Transverse colon (tissue), 4 donors: ENCODE results near the gene PPP1R1B. TPM values are rescaled to one million over a fixed set of nuclear protein-coding genes. Genes with fewer than 3 reads are reported as not detected.
"Not testable (repeated sequence)": the region's sequence is repeated elsewhere in the genome, so short reads cannot be mapped to it uniquely, and the experiment has no call there.

Experiments used
- DNase-seq: peaks from one replicate; pipeline ENCODE4 v3.0.0-alpha.2; 2019
- H3K27ac ChIP-seq, 4 donors: fragments of 200-600 bp; sonication (generic); 2 replicates each; pipeline ENCODE4 v1.5.1; 2016 to 2018; ENCODE audit warnings: inconsistent platforms in 4 of 4
- H3K27me3 ChIP-seq: fragments of 200-600 bp; sonication (generic); 2 replicates; pipeline ENCODE4 v1.5.1; 2017; ENCODE audit warnings: inconsistent platforms
- H3K36me3 ChIP-seq, 4 donors: fragments of 200-600 bp; sonication (generic); 2 replicates each; pipeline ENCODE4 v1.5.1; 2017 to 2019; ENCODE audit warnings: inconsistent platforms in 4 of 4
- H3K4me1 ChIP-seq, 4 donors: fragments of 200-600 bp; sonication (generic); 2 replicates each; pipeline ENCODE4 v1.5.1; 2017 to 2020; ENCODE audit warnings: inconsistent platforms in 4 of 4
- H3K4me3 ChIP-seq, 4 donors: fragments of 200-600 bp; sonication (generic); 1 replicate in 1 of 4; 2 replicates in 3 of 4; pipeline versions ENCODE4 v1.5.1 to v1.6.1; 2017 to 2019; ENCODE audit warnings: inconsistent platforms in 4 of 4
- H3K9me3 ChIP-seq, 2 donors: fragments of 200-600 bp; sonication (generic); 2 replicates each; pipeline ENCODE4 v1.5.1; 2017 to 2019; ENCODE audit warnings: inconsistent platforms in 2 of 2
- CTCF ChIP-seq, 5 experiments: fragments of 200-600 bp in 3 of 5; fragments of 450-650 bp in 2 of 5; sonication (generic) in 3 of 5; IDR thresholded peaks; 1 replicate in 2 of 5; 2 replicates in 3 of 5; pipeline ENCODE4 v1.5.1; 2016 to 2017; ENCODE audit warnings: antibody characterized with exemption in 5 of 5, inconsistent platforms in 3 of 5, mild to moderate bottlenecking in 2 of 5, moderate library complexity in 1 of 5
- EP300 ChIP-seq: sonication (generic); formaldehyde crosslinking; IDR thresholded peaks from one replicate; pipeline ENCODE4 v1.6.1; 2017; ENCODE audit warnings: antibody characterized with exemption, low read depth
- POLR2A ChIP-seq: fragments of 450-650 bp; IDR thresholded peaks from one replicate; pipeline ENCODE4 v1.6.1; 2016; ENCODE audit warnings: antibody characterized with exemption, mild to moderate bottlenecking, moderate library complexity
- POLR2AphosphoS5 ChIP-seq, 3 donors: sonication (generic); formaldehyde crosslinking; IDR thresholded peaks; one replicate each; pipeline ENCODE4 v1.6.1; 2016; ENCODE audit warnings: antibody characterized with exemption in 3 of 3
- WGBS, 2 donors: methylation state at CpG; one replicate each; pipeline ENCODE4 v1.1.5; 2018; ENCODE audit warnings: low coverage in 1 of 2; 5-methylcytosine and 5-hydroxymethylcytosine counted together
- in situ Hi-C, 4 donors: fragments of 200-750 bp; cut with MboI; loops; one replicate each; pipeline versions ENCODE4 v1.15.0 to v1.15.1; 2017; ENCODE audit warnings: low sequenced_read_pairs in 3 of 4, low pct_ligation_motif_present in 1 of 4, low pct_unique_long_range_greater_than_20kb in 1 of 4
- intact Hi-C: fragments of 100-400 bp; cut with DNase I; formaldehyde crosslinking; loops from one replicate; pipeline ENCODE4 v1.15.1; 2023; ENCODE audit warnings: low total_unique reads
- total RNA-seq, 4 donors: library from RNA; depleted of rRNA; stranded (reverse); fragments of >200 nt; gene quantifications; one replicate each; pipeline ENCODE4 v1.1.0, GENCODE V29; 2016

PPP1R1B gene
- total RNA-seq, 4 donors from 2014 or later: 125 to 509 (median 223) TPM

- in situ Hi-C loops: no loop called here
- Histone ChIP-seq H3K9me3 (no peaks in the 10 kb centered on the region), H3K4me1 (no peaks in the 10 kb centered on the region), H3K27me3 (no peaks in the 10 kb centered on the region), H3K27ac (no peak overlapping the region), H3K4me3 (no peak overlapping the region), H3K36me3 (no peaks in the 10 kb centered on the region)
- WGBS, 2 donors: 88 to 93% methylated on average over 16 to 17 of the region's 20 CpGs
- intact Hi-C loops: loop anchor here (10.0 kb wide), 1 partner anchor 74 kb away; no protein-coding TSS in a partner anchor
- no peak for TF ChIP-seq CTCF (IDR thresholded peaks at IDR 0.05)
- no peak for TF ChIP-seq POLR2AphosphoS5 (IDR thresholded peaks at IDR 0.05)
- TF ChIP-seq EP300: no peak
- no peak for TF ChIP-seq POLR2A
- no peak for DNase-seq
Measured at GRCh38 chr17:39581071-39581758, 45.5 kb upstream of the PPP1R1B start.

GRCh38 chr17:39581759-39582085, 45.0 kb upstream of the PPP1R1B start:
- WGBS, 2 donors: 86 to 100% methylated on average over 1 to 4 of the region's 4 CpGs
- Histone ChIP-seq H3K9me3 (no peaks in the 10 kb centered on the region), H3K36me3 (no peaks in the 10 kb centered on the region), H3K27ac (no peak overlapping the region), H3K4me1 (no peaks in the 10 kb centered on the region), H3K4me3 (no peak overlapping the region), H3K27me3 (no peaks in the 10 kb centered on the region)
- in situ Hi-C loops: no loop called here
- intact Hi-C loops: loop anchor here (10.0 kb wide), 1 partner anchor 73 kb away; no protein-coding TSS in a partner anchor
- TF ChIP-seq POLR2A (no peak), EP300 (no peak), CTCF (IDR thresholded peaks at IDR 0.05) (no peak), POLR2AphosphoS5 (IDR thresholded peaks at IDR 0.05) (no peak)
- DNase-seq: no peak

- Histone ChIP-seq H3K27ac (no peak overlapping the region), H3K27me3 (peaks cover 2% of the 10 kb centered on the region), H3K4me1 (no peaks in the 10 kb centered on the region), H3K4me3 (no peak overlapping the region), H3K36me3 (no peaks in the 10 kb centered on the region), H3K9me3 (no peaks in the 10 kb centered on the region)
- DNase-seq: no peak
- intact Hi-C loops: loop anchor here (10.0 kb wide), 1 partner anchor 72 kb away; no protein-coding TSS in a partner anchor
- in situ Hi-C loops: no loop called here
- TF ChIP-seq POLR2AphosphoS5 (IDR thresholded peaks at IDR 0.05): no peak
- TF ChIP-seq EP300: no peak
- no peak for TF ChIP-seq POLR2A
- no peak for TF ChIP-seq CTCF (IDR thresholded peaks at IDR 0.05)
- 38% methylated on average over 2 of the region's 2 CpGs; no CpG with 5 or more reads in 1 of the 2 donors for WGBS, 2 donors
Measured at GRCh38 chr17:39582658-39583057, 44.1 kb upstream of the PPP1R1B start.

GRCh38 chr17:39590180-39590579, 36.6 kb upstream of the PPP1R1B start:
- in situ Hi-C loops, intact Hi-C loops, H3K4me3 ChIP-seq, H3K4me1 ChIP-seq, H3K9me3 ChIP-seq, H3K36me3 ChIP-seq, DNase-seq, H3K27ac ChIP-seq: not testable (repeated sequence)
- peaks cover 45% of the 10 kb centered on the region for H3K27me3 ChIP-seq
- 50% methylated on average over 1 to 2 of the region's 2 CpGs for WGBS, 2 donors
